NCI-H1105 treated with DMSO at 0.1 percent for 48 hours (cell line): ENCODE data around the gene ZNF605.
A peak's percentile ranks its signal among the peaks of the same experiment; 100 is the strongest.
"Not testable (repeated sequence)": the region's sequence is repeated elsewhere in the genome, so short reads cannot be mapped to it uniquely, and the experiment has no call there.

Experiments
- DNase-seq: peaks from one replicate; lab custom pipeline; 2025; lab: John Stamatoyannopoulos, UW

The ZNF605 gene

DNA sequence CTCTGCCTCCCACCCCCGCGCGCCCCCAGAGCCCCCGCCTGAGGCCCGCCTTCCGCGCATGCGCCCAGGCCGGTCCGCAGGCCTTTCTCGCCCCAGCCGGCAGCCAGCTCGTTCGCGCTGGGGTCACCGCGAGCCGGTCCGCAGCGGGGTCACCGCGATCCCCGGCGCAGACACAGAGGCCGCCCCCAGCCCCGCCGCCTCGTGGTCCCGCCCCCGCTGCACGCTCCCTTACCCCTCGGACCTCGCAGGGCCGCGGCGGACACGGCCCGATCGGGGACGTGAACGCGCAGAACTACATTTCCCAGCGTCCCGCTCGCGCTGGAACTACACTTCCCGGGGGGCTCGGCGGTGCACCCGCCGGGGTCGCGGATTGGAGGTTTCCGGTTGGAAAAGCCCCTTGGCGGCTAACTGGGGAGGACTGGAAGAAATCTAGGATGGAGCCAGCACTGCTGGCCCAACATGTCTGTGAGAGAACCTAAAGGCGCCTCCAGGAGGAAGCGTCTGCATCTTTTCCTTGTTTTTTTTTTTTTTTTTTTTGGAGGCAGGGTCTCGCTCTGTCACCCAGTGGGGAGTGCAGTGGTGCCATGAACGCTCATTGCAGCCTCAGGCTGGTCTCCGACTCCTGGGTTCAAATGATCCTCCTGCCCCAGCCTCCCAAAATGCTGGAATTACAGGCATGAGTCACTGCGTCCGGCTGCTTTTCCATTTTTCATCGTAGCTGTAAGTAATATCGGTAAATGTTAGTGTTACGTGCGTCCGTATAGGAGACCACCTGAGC lies at the start of gene ZNF605:
Gene ZNF605 (minus strand): TSS at position 296 of the 778 bp plus-strand sequence. CDS start 10,671 bp downstream, outside the sequence.
- DNase-seq = peak; percentile 51

DNA sequence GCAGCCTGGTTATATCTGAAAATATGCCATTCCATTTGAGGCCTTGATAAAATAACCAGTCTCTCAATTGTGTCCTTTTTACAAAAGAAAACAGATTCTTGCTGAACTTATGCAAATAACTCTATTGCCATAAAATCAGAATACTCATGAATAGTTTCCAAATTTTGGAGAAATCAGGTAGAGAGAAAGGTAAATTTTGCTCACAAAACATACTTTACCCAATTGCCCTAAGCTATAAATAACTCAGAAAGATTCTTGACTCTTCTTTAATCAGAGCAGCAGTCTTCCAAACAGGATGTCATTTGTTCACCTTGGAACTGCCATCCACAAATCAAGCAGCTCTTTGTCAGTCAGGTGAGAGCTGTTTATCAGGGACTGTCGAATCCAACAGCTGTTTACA lies 42.6 kb upstream of the ZNF605 start:
- no peak for DNase-seq

DNA sequence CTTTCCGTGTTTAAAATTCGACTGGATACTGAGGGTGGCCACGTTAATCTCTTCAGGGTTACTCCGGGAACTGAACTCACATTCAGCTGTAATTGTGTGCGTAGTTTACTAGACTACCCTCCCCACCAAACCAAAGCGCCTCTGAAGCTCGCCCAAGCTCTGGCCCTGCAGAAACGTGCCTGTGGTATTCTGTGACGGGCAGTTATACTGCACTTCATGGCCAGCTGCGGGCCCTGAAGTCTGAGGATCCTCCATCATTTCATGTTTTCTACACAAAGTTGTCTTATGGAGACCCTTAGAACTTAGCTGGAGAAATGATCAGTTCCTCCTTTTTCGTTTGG lies 30.7 kb upstream of the ZNF605 start:
- no peak for DNase-seq

DNA sequence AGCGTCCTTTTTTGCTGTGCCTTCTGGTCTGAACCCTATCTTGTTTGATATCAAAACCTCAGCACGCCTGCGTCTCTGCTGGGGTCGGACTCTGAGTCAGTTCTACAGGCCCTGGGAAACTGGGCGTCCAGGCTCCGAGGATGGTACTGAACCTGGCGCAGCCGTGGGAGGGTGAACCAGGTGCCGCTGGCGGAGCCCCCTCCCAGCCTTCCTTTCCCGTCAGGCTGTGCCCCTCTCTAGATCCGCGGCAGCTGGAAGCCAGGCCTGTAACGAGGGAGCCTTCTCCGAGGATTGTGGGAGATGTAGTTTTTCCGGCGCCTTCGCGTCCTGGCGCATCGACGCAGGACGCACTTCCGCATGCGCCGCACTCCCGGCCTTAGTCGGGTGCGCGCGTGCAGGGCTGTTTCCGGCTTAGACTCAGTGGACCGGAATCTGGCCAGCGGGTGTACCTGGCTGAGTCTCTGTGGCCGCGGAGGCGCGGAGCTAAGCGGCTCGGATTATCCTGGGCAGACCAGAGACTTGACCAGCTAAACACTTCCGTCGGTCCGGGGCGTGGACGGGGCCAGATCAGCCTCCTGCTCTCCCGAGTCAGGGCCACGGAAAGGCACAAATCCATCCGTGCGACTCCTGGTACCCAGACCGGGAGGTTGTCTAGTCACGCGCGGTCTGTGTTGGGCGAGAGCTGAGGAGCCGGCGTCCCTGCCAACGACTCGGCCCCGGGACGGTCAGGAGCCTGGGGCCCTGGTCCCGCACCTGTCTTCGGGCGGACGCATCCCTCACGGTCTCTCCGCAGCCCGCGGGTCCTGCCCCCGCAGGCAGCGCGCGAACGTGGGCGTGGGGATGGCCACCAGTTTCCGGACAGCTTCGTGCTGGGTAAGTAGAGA lies 30.1 kb upstream of the ZNF605 start, which contains the start of gene ZNF26:
Gene ZNF26 (plus strand): TSS at position 367 of the 884 bp plus-strand sequence. CDS start 474 bp downstream, at position 841.
- peak; percentile 93 for DNase-seq

DNA sequence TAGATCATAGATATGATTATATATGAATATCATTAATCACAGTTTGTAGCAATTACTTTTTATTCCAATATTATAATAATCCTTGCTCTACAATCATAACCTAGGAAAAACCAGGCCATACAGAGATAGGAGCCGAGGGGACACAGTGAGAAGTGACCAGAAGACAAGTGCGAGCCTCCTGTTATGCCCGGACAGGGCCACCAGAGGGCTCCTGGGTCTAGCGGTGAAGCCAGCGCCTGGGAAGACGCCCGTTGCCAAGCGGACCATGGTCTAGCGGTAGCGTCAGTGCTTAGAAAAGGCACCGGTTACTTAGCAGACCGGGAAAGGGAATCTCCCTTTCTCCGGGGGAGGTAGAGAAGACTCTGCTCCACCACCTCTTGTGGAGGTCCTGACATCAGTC lies 20.8 kb upstream of the ZNF605 start:
- DNase-seq = not testable (repeated sequence)

DNA sequence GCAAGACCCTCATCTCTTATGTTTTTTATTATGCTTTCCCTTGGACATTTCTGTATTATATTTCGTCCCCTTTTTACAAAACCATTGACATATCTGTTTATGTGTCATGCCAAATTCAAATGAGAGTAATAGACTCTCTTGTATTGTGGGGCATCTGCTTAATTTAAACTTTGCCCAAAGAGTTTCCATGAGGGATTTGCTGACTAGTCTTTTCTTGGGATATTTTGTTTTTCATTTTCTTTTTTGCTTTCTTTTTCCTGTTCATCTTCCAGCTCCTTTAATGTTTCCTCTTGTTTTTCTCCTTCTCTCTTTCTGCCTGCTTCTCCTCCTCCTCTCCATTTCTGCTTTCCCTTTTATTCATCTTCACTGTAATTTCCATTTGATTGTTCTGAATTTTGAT lies 16.3 kb upstream of the ZNF605 start:
- DNase-seq = no peak

DNA sequence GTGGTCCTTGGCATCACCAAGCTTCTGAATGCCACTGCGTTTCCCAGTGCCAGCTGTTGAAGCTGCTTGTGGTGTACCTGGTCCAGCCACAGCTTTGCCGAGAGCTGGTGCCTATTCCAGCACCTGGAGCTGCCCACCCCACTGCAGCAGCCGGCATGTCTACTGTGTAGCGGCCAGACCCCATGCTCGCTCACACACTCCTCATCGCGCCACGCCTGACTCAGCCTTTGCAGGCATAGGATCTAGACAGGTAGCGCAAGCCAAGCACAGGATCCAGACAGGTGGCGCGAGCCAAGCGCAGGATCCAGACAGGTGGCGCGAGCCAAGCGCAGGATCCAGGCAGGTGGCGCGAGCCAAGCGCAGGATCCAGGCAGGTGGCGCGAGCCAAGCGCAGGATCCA lies 11.6 kb upstream of the ZNF605 start:
- no peak for DNase-seq

DNA sequence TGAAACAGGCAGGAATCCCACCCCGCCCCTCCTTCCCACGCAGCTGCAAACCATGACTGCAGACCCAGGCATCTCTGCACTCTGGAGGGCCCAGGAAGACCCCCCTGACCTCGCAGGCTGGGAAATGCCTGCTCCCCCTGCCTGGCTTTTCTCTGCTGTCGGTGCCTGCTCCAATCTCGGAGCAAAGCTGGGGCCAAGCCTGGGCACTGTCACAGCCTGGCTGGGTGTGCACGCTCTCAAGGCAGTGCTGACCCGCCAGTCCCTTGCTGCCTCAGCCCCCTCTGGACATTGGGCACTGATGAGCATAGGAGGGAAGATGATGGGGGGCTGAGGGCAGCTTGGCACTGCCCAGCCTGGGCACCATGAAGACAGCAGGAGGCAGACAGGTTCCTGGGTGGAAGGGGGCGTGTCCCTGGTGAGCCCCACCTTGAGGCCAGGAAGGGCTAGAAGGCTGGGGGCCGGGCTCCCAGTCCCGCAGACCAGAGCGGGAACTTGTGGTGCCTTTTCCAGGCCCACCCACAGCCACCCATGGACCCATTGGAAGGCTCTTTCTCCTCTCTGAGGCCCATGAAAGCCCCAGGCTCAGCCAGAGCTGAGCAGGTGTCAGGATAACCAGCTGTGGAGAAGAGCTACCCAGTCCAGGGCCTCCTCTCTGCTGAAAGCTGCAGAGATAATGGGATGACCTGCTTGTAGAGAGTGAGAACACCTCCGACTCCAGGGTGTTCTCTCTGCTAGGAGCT lies 10.7 kb upstream of the ZNF605 start:
- DNase-seq = no peak

DNA sequence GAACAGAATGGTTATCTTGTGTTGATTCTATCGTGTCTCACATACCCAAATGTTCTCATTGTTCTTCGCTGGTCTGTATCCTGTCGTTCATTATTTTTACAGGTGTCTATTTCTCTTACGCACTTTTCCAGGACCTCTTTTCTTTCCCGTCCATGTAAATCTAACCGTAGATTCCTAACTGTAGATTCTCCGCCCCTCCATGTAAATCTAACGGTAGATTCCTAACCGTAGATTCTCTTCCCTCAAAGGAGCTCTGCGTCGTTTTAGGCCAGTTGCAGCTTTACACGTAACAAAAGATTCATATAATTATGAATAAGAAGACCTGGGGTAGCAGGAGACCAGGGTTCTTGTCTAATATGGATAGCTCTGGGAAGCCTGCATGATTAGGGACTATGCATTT lies 9.7 kb upstream of the ZNF605 start:
- no peak for DNase-seq

DNA sequence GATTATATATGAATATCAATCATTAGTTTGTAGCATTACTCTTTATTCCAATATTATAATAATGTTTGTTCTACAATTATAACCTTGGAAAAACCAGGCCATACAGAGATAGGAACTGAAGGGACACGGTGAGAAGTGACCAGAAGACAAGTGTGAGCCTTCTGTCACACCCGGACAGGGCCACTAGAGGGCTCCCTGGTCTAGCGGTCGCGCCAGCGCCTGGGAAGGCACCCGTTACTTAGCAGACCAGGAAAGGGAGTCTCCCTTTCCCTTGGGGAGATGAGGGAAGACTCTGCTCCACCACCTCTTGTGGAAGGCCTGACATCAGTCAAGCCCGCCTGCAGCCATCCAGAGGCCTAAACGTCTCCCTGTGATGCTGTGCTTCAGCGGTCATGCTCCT lies 7.8 kb upstream of the ZNF605 start:
- not testable (repeated sequence) for DNase-seq

DNA sequence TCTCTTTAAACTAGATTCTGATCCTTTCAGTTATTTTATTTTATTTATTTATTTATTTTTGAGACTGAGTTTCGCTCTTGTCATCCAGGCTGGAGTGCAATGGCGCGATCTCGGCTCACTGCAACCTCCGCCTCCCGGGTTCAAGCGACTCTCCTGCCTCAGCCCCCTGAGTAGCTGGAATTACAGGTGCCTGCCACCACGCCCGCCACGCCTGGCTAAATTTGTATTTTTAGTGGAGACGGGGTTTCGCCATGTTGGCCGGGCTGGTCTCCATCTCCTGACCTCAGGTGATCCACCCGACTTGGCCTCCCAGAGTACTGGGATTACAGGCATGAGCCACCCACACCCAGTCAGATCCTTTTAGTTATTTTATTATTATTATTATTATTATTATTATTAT lies 5.7 kb upstream of the ZNF605 start:
- not testable (repeated sequence) for DNase-seq

DNA sequence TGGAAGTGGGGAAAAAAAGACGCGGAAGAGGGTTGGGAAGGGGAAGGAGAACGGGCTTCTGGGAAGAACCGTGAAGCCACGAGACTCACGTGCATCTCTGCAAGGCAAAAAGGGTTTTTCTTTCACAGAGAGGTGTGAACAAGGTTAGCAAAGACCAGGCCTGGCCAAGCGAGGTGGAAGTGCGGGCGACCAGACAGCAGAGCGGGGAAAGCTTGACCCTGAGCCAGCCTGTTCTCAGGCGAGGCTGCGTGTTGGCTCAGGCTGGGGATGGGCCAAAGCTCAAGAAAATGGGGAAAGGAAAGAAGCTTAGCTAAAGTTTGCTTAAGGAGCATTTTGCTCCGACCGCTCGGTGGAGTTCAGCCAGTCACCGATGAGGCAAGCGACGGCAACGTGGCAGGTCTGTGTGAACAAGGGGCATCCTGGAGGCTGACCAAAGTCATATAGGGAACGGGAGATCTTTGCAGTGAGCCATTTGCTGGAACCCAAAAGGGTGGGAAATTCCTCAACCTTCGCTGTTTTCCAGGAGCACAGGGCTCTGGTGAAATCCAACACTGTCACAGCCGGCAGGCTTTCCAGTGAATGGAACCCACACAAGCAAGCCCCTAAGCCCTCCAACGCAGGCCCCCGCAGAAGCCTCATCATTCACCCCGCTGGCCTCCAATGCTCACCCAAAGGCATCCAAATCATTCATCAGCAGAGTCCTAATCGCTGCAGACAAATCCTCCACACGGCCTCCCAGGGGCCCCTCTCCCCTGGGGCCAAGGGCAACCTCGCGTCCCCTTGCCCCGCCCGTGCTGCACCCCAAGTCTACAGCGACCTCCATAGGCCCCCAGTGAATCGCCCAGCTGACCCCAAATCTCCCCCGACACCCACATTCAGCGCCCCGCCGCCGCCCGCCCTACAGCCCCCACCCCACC lies 754 bp downstream of the ZNF605 start:
- DNase-seq = no peak

DNA sequence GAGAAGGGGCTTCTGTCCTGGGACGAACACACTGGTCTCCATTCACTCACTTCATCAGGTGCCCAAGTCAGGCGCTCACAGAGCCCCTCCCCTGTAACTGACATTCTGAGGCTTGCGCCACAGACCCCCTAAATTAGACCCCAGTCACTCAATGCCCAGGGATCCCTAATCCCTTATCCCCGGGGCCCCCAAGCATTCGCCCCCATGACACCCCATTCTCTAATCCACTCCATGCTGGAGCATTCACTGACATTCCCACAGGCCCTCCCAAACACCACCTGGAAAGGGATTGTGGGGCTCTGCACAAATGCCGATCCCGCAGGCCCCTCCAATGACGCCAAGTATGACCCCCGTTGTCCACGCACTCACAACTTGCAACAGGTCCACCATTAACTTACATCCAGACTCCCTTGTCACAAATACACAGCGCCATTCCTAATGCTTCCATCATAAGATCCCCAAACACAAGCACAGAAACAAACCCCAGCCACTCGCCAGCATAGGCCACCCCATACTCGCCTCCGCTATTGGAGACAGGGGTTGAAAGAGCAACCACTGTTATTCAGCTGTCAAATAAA lies 1.5 kb downstream of the ZNF605 start:
- no peak for DNase-seq

DNA sequence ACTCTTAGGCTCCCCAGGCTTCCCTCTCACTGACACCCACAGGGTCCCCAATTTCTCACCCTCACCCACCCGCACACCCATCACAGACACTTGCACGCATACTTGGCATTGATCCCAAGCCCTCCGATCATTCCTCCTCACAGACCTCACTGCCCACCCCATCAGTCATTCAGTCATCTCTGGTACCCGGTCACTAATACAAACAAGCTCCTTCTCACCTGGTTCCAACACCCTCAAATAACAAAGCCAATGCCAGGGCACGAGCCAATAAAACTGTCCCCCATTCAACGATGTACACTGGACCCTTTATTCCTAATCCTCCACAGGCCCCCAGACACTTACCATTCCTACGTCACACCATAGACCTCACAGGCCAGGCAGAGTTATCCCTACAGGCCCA lies 2.3 kb downstream of the ZNF605 start:
- no peak for DNase-seq

DNA sequence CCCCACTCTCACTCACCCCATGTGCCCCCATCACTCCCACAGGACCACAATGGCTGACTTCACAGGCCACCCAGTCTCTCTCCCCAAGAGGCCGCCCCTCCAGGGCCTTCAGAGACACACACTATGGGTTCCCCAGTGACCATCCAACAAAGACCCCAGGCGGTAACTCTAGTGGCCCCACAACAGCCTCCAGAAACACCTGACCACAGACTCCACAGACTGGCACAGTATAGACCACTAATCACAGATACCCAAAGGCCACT lies 3.0 kb downstream of the ZNF605 start:
- no peak for DNase-seq

DNA sequence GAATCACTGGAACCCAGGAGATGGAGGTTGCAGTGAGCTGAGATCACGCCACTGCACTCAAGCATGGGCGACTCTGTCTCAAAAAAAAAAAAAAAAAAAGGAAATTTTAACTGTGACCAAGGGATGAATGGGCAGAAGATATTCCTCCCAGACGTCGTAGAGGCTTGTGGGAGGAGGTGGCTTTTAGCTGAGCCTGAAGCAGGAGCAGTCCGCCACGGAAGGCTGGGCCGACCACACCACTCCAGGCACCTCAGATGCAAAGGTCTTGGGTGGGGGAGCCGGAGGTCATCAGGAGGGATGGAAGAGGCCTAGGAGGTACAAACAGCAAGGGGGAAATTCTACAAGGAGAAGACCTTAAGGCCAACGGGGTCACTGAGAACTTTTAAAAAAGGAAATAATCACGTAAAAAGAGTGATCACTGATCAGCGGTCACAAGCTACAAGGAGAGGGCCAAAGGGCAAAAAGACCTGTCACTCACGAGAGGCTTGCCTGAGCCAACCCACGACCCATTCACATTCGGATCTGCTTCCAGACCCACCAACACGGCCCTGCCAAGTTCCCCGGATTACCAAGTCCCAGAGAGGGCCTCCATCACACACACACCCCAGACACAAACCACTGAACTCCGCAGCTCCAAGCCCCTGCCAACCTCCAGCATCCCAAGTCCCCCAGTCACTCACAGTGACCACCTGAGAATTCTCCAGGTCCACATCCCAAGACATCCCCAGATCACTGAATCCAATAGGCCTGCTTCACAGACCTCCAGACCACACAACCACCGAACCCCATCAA lies 3.5 kb downstream of the ZNF605 start:
- DNase-seq = no peak

DNA sequence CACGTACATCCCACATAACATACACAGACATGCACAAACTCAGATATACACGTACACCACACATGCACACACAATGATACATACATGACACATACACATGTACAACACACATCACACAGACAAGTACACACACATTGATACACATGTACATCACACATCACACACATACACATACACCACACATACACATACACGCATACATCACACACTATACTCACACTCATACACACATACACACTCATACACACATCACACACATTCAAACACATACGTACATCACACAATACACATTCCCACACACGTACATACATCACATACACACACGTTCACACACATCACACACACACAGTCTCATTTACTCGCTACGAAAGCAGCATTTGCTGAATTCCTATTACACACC lies 4.5 kb downstream of the ZNF605 start:
- DNase-seq = no peak

DNA sequence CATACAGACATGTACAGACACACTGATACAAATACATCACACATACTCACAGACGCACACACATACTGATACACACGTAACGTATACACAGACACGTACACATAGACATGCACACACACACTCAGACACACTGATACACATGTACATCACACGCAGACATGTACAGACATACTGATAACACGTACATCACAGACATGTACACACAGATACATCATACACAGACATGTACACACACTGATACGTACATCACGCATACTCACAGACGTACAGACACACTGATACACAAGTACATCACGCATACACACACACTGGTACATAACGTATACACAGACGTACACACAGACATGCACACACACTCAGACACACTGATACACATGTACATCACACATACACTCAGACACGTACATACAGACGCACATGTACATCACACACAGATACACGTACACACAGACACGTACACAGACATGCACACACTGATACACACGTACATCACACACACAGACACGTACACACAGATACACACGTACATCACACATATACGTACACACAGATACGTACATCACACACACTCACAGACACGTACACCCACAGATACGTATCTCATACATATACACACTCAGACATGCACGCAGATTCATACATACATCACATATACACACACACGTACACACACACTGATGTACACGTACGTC lies 5.1 kb downstream of the ZNF605 start:
- no peak for DNase-seq

DNA sequence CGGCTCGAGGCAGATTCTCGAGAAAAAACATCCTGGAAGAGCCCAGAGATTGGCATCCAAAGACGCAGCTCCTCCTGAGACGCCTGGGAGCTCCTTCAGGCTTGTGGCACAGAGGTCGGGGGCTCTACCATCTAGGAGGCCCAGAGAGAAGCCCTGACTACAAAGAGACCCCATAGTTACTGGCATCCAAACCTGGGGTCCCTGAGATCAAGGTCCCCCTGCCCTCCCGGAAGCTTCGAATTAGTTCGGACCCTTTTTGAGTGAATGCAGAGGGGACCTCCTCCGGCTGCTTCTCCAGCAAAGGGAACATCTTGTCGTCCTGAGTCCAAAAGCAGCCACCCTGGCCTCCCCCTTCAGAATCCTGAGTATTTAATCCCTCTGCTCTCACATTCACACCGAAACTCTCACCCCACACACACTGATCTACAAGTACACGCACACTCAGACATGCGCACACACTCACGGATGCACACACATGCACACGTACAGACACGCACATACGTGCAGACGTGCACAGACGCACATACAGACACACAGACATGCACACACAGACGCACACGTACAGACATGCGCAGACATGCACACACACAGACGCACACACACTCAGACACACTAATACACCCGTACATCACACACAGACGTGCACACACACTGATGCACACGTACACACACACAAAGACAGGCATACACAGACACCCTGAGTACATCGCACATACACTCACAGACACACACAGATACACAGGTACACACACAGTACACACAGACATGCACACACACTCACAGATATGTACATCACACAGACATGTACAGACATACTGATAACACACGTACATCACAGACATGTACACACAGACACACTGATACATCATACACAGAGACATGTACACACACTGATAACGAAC lies 5.9 kb downstream of the ZNF605 start:
- no peak for DNase-seq
